Vagina (tissue), 2 donors: ENCODE results near the gene MORN3. TPM values are rescaled to one million over a fixed set of nuclear protein-coding genes. Genes with fewer than 3 reads are reported as not detected.
"Not testable (repeated sequence)": the region's sequence is repeated elsewhere in the genome, so short reads cannot be mapped to it uniquely, and the experiment has no call there.

Source experiments
- DNase-seq, 2 donors: peaks; one replicate each; pipeline ENCODE4 v3.0.0-alpha.2; 2017; ENCODE audit errors: extremely low spot score in 2 of 2
- H3K27ac ChIP-seq: fragments of 200-600 bp; sonication (generic); one replicate; pipeline ENCODE4 v1.5.1; 2019
- H3K27me3 ChIP-seq: fragments of 200-600 bp; sonication (generic); one replicate; pipeline ENCODE4 v1.5.1; 2019
- H3K36me3 ChIP-seq, 2 donors: fragments of 200-600 bp; sonication (generic); one replicate each; pipeline ENCODE4 v1.5.1; 2017 to 2019
- H3K4me1 ChIP-seq: fragments of 200-600 bp; sonication (generic); one replicate; pipeline ENCODE4 v1.5.1; 2019
- H3K4me3 ChIP-seq, 2 donors: fragments of 200-600 bp; sonication (generic); 1 replicate in 1 of 2; 2 replicates in 1 of 2; pipeline ENCODE4 v1.5.1; 2016 to 2019
- H3K9me3 ChIP-seq: fragments of 200-600 bp; sonication (generic); one replicate; pipeline ENCODE4 v1.5.1; 2019
- CTCF ChIP-seq, 3 experiments: fragments of 450-650 bp in 2 of 3; fragments of 200-600 bp in 1 of 3; sonication (generic) in 1 of 3; IDR thresholded peaks; one replicate each; pipeline ENCODE4 v1.5.1; 2017 to 2019; ENCODE audit warnings: antibody characterized with exemption in 3 of 3, mild to moderate bottlenecking in 2 of 3, moderate library complexity in 2 of 3
- POLR2A ChIP-seq, 2 donors: fragments of 450-650 bp; IDR thresholded peaks; one replicate each; pipeline ENCODE4 v1.6.1; 2017; ENCODE audit warnings: antibody characterized with exemption in 2 of 2, mild to moderate bottlenecking in 2 of 2, moderate library complexity in 2 of 2
- POLR2AphosphoS5 ChIP-seq, 2 donors: sonication (generic); formaldehyde crosslinking; IDR thresholded peaks; one replicate each; pipeline ENCODE4 v1.9.0; 2017; ENCODE audit warnings: antibody characterized with exemption in 2 of 2, mild to moderate bottlenecking in 2 of 2, low read depth in 1 of 2; ENCODE audit not compliant: insufficient read depth in 1 of 2
- intact Hi-C: fragments of 100-400 bp; cut with DNase I; formaldehyde crosslinking; loops from one replicate; pipeline ENCODE4 v1.15.1; 2023
- total RNA-seq: library from RNA; depleted of rRNA; stranded (reverse); fragments of >200 nt; gene quantifications from one replicate; pipeline ENCODE4 v1.2.3, GENCODE V29; 2016

MORN3 gene
- not detected for total RNA-seq

GRCh38 chr12:121669521-121669900 is at the start of gene MORN3:
MORN3 (minus strand) TSS chr12:121669654; CDS start chr12:121669483, 171 bp downstream.
- no peak for DNase-seq
- H3K27me3 ChIP-seq, result no peaks in the 10 kb centered on the region
- H3K9me3 ChIP-seq, result no peaks in the 10 kb centered on the region
- TF ChIP-seq CTCF (IDR thresholded peaks at IDR 0.05) (no peak), POLR2A (IDR thresholded peaks at IDR 0.05) (no peak), POLR2AphosphoS5 (IDR thresholded peaks at IDR 0.05; ENCODE audit: insufficient read depth in 1 of 2, low read depth in 1 of 2) (no peak)
- H3K36me3 ChIP-seq, result no peaks in the 10 kb centered on the region
- no peak within 1 kb of the TSS for H3K27ac ChIP-seq
- intact Hi-C loops, result no loop called here
- H3K4me3 ChIP-seq, result no peak within 1 kb of the TSS
- H3K4me1 ChIP-seq, result peaks cover 17% of the 10 kb centered on the region

GRCh38 chr12:121718653-121719239 is 49.3 kb upstream of the MORN3 start:
- H3K36me3 ChIP-seq, result no peaks in the 10 kb centered on the region
- no peaks in the 10 kb centered on the region for H3K9me3 ChIP-seq
- intact Hi-C loops, result no loop called here
- H3K27ac ChIP-seq, result no peak overlapping the region
- no peak for TF ChIP-seq POLR2AphosphoS5 (IDR thresholded peaks at IDR 0.05; ENCODE audit: insufficient read depth in 1 of 2, low read depth in 1 of 2)
- TF ChIP-seq POLR2A (IDR thresholded peaks at IDR 0.05), result no peak
- TF ChIP-seq CTCF (IDR thresholded peaks at IDR 0.05), result no peak
- H3K27me3 ChIP-seq, result no peaks in the 10 kb centered on the region
- H3K4me1 ChIP-seq, result peaks cover 20% of the 10 kb centered on the region
- no peak overlapping the region for H3K4me3 ChIP-seq
- DNase-seq, result no peak

GRCh38 chr12:121717041-121717699 is 47.7 kb upstream of the MORN3 start:
- TF ChIP-seq POLR2AphosphoS5 (IDR thresholded peaks at IDR 0.05; ENCODE audit: insufficient read depth in 1 of 2, low read depth in 1 of 2) (no peak), POLR2A (IDR thresholded peaks at IDR 0.05) (no peak), CTCF (IDR thresholded peaks at IDR 0.05) (no peak)
- H3K27ac ChIP-seq, result peak overlapping the region; percentile 55
- H3K4me1 ChIP-seq, result peaks cover 29% of the 10 kb centered on the region
- H3K27me3 ChIP-seq, result no peaks in the 10 kb centered on the region
- H3K36me3 ChIP-seq, result no peaks in the 10 kb centered on the region
- H3K4me3 ChIP-seq, result no peak overlapping the region
- no peaks in the 10 kb centered on the region for H3K9me3 ChIP-seq
- intact Hi-C loops, result no loop called here
- no peak for DNase-seq

GRCh38 chr12:121715862-121716435 is 46.5 kb upstream of the MORN3 start:
- TF ChIP-seq CTCF (IDR thresholded peaks at IDR 0.05), result no peak
- TF ChIP-seq POLR2A (IDR thresholded peaks at IDR 0.05), result no peak
- H3K27ac ChIP-seq, result peak overlapping the region; percentile 21
- no peak overlapping the region for H3K4me3 ChIP-seq
- H3K36me3 ChIP-seq, result no peaks in the 10 kb centered on the region
- DNase-seq, result no peak
- intact Hi-C loops, result no loop called here
- no peaks in the 10 kb centered on the region for H3K9me3 ChIP-seq
- peaks cover 40% of the 10 kb centered on the region for H3K4me1 ChIP-seq
- no peaks in the 10 kb centered on the region for H3K27me3 ChIP-seq

GRCh38 chr12:121715055-121715454 is 45.6 kb upstream of the MORN3 start:
- DNase-seq, H3K36me3 ChIP-seq, H3K4me3 ChIP-seq, intact Hi-C loops, H3K27ac ChIP-seq, H3K9me3 ChIP-seq, H3K27me3 ChIP-seq: not testable (repeated sequence)
- H3K4me1 ChIP-seq, result peaks cover 40% of the 10 kb centered on the region
